ENCODE data around the gene TBL1X. TPM values are rescaled to one million over a fixed set of nuclear protein-coding genes. Genes with fewer than 3 reads are reported as not detected.

Gene TBL1X
- polyA plus RNA-seq, 3 donors: 12.5 to 19.5 (median 13.8) TPM

- Histone ChIP-seq H2AFZ (ENCODE audit: insufficient read depth, low read depth, low read length, poor library complexity, severe bottlenecking) (no peak overlapping the region), H3K36me3 (replicated peaks in 1 of 2; ENCODE audit: control insufficient read depth in 1 of 2, insufficient read depth in 2 of 2, low read length in 2 of 2) (peaks cover 46 to 76% of the 10 kb centered on the region in 2 donors), H3K9ac (ENCODE audit: insufficient read depth, low read length, poor library complexity, severe bottlenecking) (no peak overlapping the region), H3K27me3 (ENCODE audit: control insufficient read depth in 2 of 2, insufficient read depth in 2 of 2, low read length in 2 of 2) (no peaks in the 10 kb centered on the region), H4K20me1 (ENCODE audit: insufficient read depth, low read length) (no peaks in the 10 kb centered on the region), H3K79me2 (ENCODE audit: insufficient read depth, low read length) (no peaks in the 10 kb centered on the region), H3K4me1 (ENCODE audit: control insufficient read depth in 1 of 2, insufficient read depth in 2 of 2, low read length in 2 of 2) (peaks cover 0 to 7% of the 10 kb centered on the region in 2 donors), H3K27ac (ENCODE audit: low read depth in 1 of 2, low read length in 2 of 2) (no peak overlapping the region), H3K9me3 (replicated peaks in 1 of 2; ENCODE audit: control insufficient read depth in 1 of 2, insufficient read depth in 1 of 2, low read length in 2 of 2) (no peaks in the 10 kb centered on the region), H3K4me2 (replicated peaks; ENCODE audit: extremely low read depth, low read length, poor library complexity, severe bottlenecking) (no peak overlapping the region), H3K4me3 (replicated peaks in 1 of 3; ENCODE audit: low read depth in 2 of 3, low read length in 3 of 3) (no peak overlapping the region)
- Mint-ChIP-seq H3K36me3 (peaks cover 64 to 78% of the 10 kb centered on the region in 2 donors), H3K4me3 (no peak overlapping the region), H3K9me3 (peaks cover 0 to under 1% (median 0%) of the 10 kb centered on the region in 7 donors), H3K27me3 (ENCODE audit: low read depth in 3 of 3) (peaks cover 0 to 7% (median 0%) of the 10 kb centered on the region in 3 donors), H3K4me1 (peaks cover 7% of the 10 kb centered on the region), H3K27ac (no peak overlapping the region)
- intact Hi-C loops (cut with micrococcal nuclease): no loop called here
- no peak for DNase-seq
- TF ChIP-seq, protein P1, sequence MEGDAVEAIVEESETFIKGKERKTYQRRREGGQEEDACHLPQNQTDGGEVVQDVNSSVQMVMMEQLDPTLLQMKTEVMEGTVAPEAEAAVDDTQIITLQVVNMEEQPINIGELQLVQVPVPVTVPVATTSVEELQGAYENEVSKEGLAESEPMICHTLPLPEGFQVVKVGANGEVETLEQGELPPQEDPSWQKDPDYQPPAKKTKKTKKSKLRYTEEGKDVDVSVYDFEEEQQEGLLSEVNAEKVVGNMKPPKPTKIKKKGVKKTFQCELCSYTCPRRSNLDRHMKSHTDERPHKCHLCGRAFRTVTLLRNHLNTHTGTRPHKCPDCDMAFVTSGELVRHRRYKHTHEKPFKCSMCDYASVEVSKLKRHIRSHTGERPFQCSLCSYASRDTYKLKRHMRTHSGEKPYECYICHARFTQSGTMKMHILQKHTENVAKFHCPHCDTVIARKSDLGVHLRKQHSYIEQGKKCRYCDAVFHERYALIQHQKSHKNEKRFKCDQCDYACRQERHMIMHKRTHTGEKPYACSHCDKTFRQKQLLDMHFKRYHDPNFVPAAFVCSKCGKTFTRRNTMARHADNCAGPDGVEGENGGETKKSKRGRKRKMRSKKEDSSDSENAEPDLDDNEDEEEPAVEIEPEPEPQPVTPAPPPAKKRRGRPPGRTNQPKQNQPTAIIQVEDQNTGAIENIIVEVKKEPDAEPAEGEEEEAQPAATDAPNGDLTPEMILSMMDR (IDR thresholded peaks at IDR 0.05): no peak
- no CpG with 5 or more reads among the region's 8 CpGs for WGBS (ENCODE audit: insufficient coverage)
These were observed 245.5 kb downstream of the TBL1X start for GRCh38 chrX:9710332-9710731.

GRCh38 chrX:9717376-9717775 lies 252.5 kb downstream of the TBL1X start:
- Histone ChIP-seq H3K4me3 (replicated peaks in 1 of 3; ENCODE audit: low read depth in 2 of 3, low read length in 3 of 3) (no peak overlapping the region), H4K20me1 (ENCODE audit: insufficient read depth, low read length) (no peaks in the 10 kb centered on the region), H3K9me3 (replicated peaks in 1 of 2; ENCODE audit: control insufficient read depth in 1 of 2, insufficient read depth in 1 of 2, low read length in 2 of 2) (peaks cover 18 to 20% of the 10 kb centered on the region in 2 donors), H2AFZ (ENCODE audit: insufficient read depth, low read depth, low read length, poor library complexity, severe bottlenecking) (no peak overlapping the region), H3K4me2 (replicated peaks; ENCODE audit: extremely low read depth, low read length, poor library complexity, severe bottlenecking) (no peak overlapping the region), H3K27ac (ENCODE audit: low read depth in 1 of 2, low read length in 2 of 2) (no peak overlapping the region), H3K36me3 (replicated peaks in 1 of 2; ENCODE audit: control insufficient read depth in 1 of 2, insufficient read depth in 2 of 2, low read length in 2 of 2) (peaks cover 51 to 82% of the 10 kb centered on the region in 2 donors), H3K4me1 (ENCODE audit: control insufficient read depth in 1 of 2, insufficient read depth in 2 of 2, low read length in 2 of 2) (no peaks in the 10 kb centered on the region), H3K9ac (ENCODE audit: insufficient read depth, low read length, poor library complexity, severe bottlenecking) (no peak overlapping the region), H3K79me2 (ENCODE audit: insufficient read depth, low read length) (no peaks in the 10 kb centered on the region), H3K27me3 (ENCODE audit: control insufficient read depth in 2 of 2, insufficient read depth in 2 of 2, low read length in 2 of 2) (no peaks in the 10 kb centered on the region)
- H3K4me1 Mint-ChIP-seq: no peaks in the 10 kb centered on the region
- intact Hi-C loops (cut with micrococcal nuclease): no loop called here
- no peak overlapping the region for H3K4me3 Mint-ChIP-seq
- TF ChIP-seq, protein P1 (IDR thresholded peaks at IDR 0.05): no peak
- no peak overlapping the region for H3K27ac Mint-ChIP-seq
- WGBS (ENCODE audit: insufficient coverage): 99% methylated on average over 9 of the region's 21 CpGs
- H3K36me3 Mint-ChIP-seq: peaks cover 79 to 84% of the 10 kb centered on the region in 2 donors
- peaks cover 0 to 5% (median 4%) of the 10 kb centered on the region in 3 donors for H3K27me3 Mint-ChIP-seq (ENCODE audit: low read depth in 3 of 3)
- peaks cover 18 to 41% (median 28%) of the 10 kb centered on the region in 7 donors for H3K9me3 Mint-ChIP-seq
- no peak for DNase-seq
